ENCODE measurements around the gene NELL1.

The NELL1 gene

GRCh38 chr11:21427726-21428125, 758.3 kb downstream of the NELL1 start:
- TF ChIP-seq TAF1 (IDR thresholded peaks at IDR 0.05; ENCODE audit: low read depth, low read length) (no peak), POLR2AphosphoS5 (IDR thresholded peaks at IDR 0.05; ENCODE audit: low read depth, low read length) (no peak), PAX5 (IDR thresholded peaks at IDR 0.05; ENCODE audit: insufficient read depth, low read length, severe bottlenecking) (no peak), POLR2A (IDR thresholded peaks at IDR 0.05; ENCODE audit: low read depth, low read length) (no peak)
- DNase-seq (ENCODE audit: insufficient read length, low spot score) (no peak), FAIRE-seq (no peak)

GRCh38 chr11:21428796-21429195, 759.4 kb downstream of the NELL1 start:
- DNase-seq (ENCODE audit: insufficient read length, low spot score) (no peak), FAIRE-seq (no peak)
- TF ChIP-seq SPI1 (IDR thresholded peaks at IDR 0.05; ENCODE audit: low read depth, low read length) (no peak), TAF1 (IDR thresholded peaks at IDR 0.05; ENCODE audit: low read depth, low read length) (no peak), PAX5 (IDR thresholded peaks at IDR 0.05; ENCODE audit: insufficient read depth, low read length, severe bottlenecking) (no peak), POLR2A (IDR thresholded peaks at IDR 0.05; ENCODE audit: low read depth, low read length) (no peak), POU2F2 (IDR thresholded peaks at IDR 0.05; ENCODE audit: low read depth, low read length) (no peak), POLR2AphosphoS5 (IDR thresholded peaks at IDR 0.05; ENCODE audit: low read depth, low read length) (no peak)

- FAIRE-seq, result no peak
- no peak for DNase-seq (ENCODE audit: insufficient read length, low spot score)
- TF ChIP-seq POLR2AphosphoS5 (IDR thresholded peaks at IDR 0.05; ENCODE audit: low read depth, low read length), result no peak
- no peak for TF ChIP-seq POU2F2 (IDR thresholded peaks at IDR 0.05; ENCODE audit: low read depth, low read length)
- no peak for TF ChIP-seq SPI1 (IDR thresholded peaks at IDR 0.05; ENCODE audit: low read depth, low read length)
- no peak for TF ChIP-seq POLR2A (IDR thresholded peaks at IDR 0.05; ENCODE audit: low read depth, low read length)
- no peak for TF ChIP-seq TAF1 (IDR thresholded peaks at IDR 0.05; ENCODE audit: low read depth, low read length)
- no peak for TF ChIP-seq PAX5 (IDR thresholded peaks at IDR 0.05; ENCODE audit: insufficient read depth, low read length, severe bottlenecking)
Measured at GRCh38 chr11:21429401-21429800, 760.0 kb downstream of the NELL1 start.

- TF ChIP-seq SPI1 (IDR thresholded peaks at IDR 0.05; ENCODE audit: low read depth, low read length), result no peak
- TF ChIP-seq POLR2A (IDR thresholded peaks at IDR 0.05; ENCODE audit: low read depth, low read length), result no peak
- TF ChIP-seq POLR2AphosphoS5 (IDR thresholded peaks at IDR 0.05; ENCODE audit: low read depth, low read length), result no peak
- no peak for TF ChIP-seq POU2F2 (IDR thresholded peaks at IDR 0.05; ENCODE audit: low read depth, low read length)
- TF ChIP-seq TAF1 (IDR thresholded peaks at IDR 0.05; ENCODE audit: low read depth, low read length), result no peak
- TF ChIP-seq PAX5 (IDR thresholded peaks at IDR 0.05; ENCODE audit: insufficient read depth, low read length, severe bottlenecking), result no peak
- DNase-seq (ENCODE audit: insufficient read length, low spot score) (no peak), FAIRE-seq (no peak)
Measured at GRCh38 chr11:21430537-21430936, 761.2 kb downstream of the NELL1 start.

DNA sequence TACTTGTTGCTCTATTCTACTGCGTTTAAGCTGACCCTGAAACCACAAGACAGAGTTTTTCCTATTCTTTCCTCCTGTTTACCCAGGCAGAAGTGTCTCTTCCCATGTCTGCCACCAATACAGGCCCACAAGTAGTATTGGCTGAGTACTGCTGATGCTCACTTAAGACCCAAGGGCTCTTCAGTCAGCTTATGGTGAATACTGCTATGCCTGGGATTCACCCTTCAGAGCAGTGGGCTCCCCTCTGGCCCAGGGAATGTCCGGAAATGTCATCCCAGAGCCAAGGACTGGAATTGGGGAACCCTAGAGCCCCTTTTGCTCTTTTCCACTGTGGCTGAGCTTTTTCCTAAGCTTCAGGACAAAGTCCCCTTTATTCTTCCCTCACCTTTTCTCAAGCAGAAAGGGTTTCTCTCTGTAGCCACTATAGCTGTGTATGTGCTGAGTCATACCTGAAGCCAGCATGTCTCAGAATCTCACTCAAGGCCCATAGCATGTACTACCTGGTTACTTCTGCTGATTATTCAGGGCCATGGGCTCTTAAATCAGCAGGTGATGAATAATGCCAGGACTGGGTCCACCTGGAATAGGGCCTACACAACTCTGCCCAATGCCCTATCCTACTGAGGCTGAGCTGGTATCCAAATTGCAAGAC, 777.7 kb downstream of the NELL1 start:
- no peak for TF ChIP-seq POU2F2 (IDR thresholded peaks at IDR 0.05; ENCODE audit: low read depth, low read length)
- TF ChIP-seq SPI1 (IDR thresholded peaks at IDR 0.05; ENCODE audit: low read depth, low read length), result no peak
- no peak for TF ChIP-seq POLR2AphosphoS5 (IDR thresholded peaks at IDR 0.05; ENCODE audit: low read depth, low read length)
- TF ChIP-seq PAX5 (IDR thresholded peaks at IDR 0.05; ENCODE audit: insufficient read depth, low read length, severe bottlenecking), result no peak
- TF ChIP-seq POLR2A (IDR thresholded peaks at IDR 0.05; ENCODE audit: low read depth, low read length), result no peak
- no peak for TF ChIP-seq TAF1 (IDR thresholded peaks at IDR 0.05; ENCODE audit: low read depth, low read length)
- DNase-seq (ENCODE audit: insufficient read length, low spot score), result no peak
- FAIRE-seq, result no peak

DNA sequence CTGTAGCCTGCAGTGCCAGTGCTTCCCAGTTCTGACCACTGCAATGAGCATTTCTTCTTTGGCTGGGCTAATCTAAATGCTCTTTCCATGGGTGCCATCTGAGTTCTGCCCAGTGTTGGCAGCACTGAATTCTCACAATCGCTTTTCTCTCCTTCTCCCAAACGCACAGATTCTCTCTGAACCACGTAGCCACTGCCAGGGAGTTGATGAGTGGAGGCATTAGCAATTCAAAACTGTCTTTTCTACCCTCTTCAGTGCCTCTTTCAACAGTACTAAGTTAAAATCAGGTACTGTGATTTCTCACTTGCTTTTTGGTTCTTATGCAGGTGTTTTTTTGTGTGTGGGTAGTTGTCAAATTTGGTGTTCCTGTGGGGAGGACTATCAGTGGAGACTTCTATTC, 778.5 kb downstream of the NELL1 start:
- no peak for FAIRE-seq
- no peak for TF ChIP-seq POU2F2 (IDR thresholded peaks at IDR 0.05; ENCODE audit: low read depth, low read length)
- TF ChIP-seq POLR2AphosphoS5 (IDR thresholded peaks at IDR 0.05; ENCODE audit: low read depth, low read length), result no peak
- TF ChIP-seq POLR2A (IDR thresholded peaks at IDR 0.05; ENCODE audit: low read depth, low read length), result no peak
- TF ChIP-seq SPI1 (IDR thresholded peaks at IDR 0.05; ENCODE audit: low read depth, low read length), result no peak
- TF ChIP-seq TAF1 (IDR thresholded peaks at IDR 0.05; ENCODE audit: low read depth, low read length), result no peak
- no peak for DNase-seq (ENCODE audit: insufficient read length, low spot score)

DNA sequence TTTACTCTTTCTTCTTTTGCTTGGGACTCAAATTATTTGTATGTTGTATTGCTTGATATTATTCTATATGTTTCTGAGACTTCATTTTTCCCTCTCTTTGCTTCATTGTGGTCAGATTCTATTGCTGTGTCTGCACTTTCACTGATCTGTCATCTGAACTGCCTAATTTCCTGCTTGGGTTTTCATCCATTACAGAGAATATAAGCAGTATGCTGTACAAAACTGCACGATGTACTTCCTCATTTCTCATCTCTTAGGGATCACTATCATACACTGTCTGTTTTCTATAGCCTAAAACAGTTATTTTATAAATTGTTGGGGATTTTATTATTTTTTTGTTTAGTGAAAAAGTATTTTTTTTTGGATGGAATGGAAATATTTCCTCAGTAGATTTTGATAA, 786.8 kb downstream of the NELL1 start:
- TF ChIP-seq TAF1 (IDR thresholded peaks at IDR 0.05; ENCODE audit: low read depth, low read length), result no peak
- no peak for TF ChIP-seq PAX5 (IDR thresholded peaks at IDR 0.05; ENCODE audit: insufficient read depth, low read length, severe bottlenecking)
- TF ChIP-seq SPI1 (IDR thresholded peaks at IDR 0.05; ENCODE audit: low read depth, low read length), result no peak
- no peak for TF ChIP-seq POLR2A (IDR thresholded peaks at IDR 0.05; ENCODE audit: low read depth, low read length)
- no peak for TF ChIP-seq POU2F2 (IDR thresholded peaks at IDR 0.05; ENCODE audit: low read depth, low read length)
- no peak for DNase-seq (ENCODE audit: insufficient read length, low spot score)
- FAIRE-seq, result no peak

DNA sequence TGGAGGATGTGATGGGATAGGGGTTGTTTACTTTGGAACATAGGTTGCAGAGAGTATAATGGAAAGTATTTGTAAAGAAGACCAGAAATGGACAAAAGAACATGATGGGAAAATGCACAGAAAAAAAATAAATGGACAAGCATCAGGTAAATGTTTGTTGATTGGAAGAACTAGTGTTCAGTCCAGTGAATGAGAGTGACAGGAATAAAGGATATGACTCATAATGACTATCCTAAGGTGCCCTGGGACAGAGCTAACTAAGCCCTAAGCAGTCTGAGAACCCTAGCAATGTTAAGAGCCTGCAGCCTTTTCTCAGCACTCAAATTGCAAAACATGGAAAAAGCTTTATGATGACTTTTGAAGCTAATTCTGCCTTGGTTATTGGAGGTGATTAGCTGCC, 790.7 kb downstream of the NELL1 start:
- TF ChIP-seq POU2F2 (IDR thresholded peaks at IDR 0.05; ENCODE audit: low read depth, low read length) (no peak), PAX5 (IDR thresholded peaks at IDR 0.05; ENCODE audit: insufficient read depth, low read length, severe bottlenecking) (no peak), POLR2A (IDR thresholded peaks at IDR 0.05; ENCODE audit: low read depth, low read length) (no peak), SPI1 (IDR thresholded peaks at IDR 0.05; ENCODE audit: low read depth, low read length) (no peak), TAF1 (IDR thresholded peaks at IDR 0.05; ENCODE audit: low read depth, low read length) (no peak), POLR2AphosphoS5 (IDR thresholded peaks at IDR 0.05; ENCODE audit: low read depth, low read length) (no peak)
- DNase-seq (ENCODE audit: insufficient read length, low spot score) (no peak), FAIRE-seq (no peak)

DNA sequence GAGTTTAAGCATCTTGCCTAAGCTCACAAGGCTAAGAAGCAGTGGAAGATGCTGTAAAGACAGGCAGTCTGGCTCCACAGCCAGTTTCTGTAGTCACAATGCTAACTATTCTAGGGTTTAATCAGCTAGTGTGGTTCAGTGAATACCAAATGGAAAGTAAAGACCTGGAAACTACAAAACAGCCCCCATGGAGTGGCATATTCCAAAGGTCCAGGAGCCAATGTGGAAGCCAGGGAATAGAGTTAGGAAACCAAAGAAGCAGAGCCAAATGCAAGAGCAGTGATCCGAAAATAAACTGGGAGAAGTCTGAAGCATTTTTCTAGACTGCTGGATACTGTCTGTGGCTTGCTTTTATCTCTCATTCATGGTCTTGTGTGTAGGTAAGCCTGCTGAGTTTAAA, 792.3 kb downstream of the NELL1 start:
- FAIRE-seq (no peak), DNase-seq (ENCODE audit: insufficient read length, low spot score) (no peak)
- TF ChIP-seq PAX5 (IDR thresholded peaks at IDR 0.05; ENCODE audit: insufficient read depth, low read length, severe bottlenecking) (no peak), POLR2AphosphoS5 (IDR thresholded peaks at IDR 0.05; ENCODE audit: low read depth, low read length) (no peak), TAF1 (IDR thresholded peaks at IDR 0.05; ENCODE audit: low read depth, low read length) (no peak), POU2F2 (IDR thresholded peaks at IDR 0.05; ENCODE audit: low read depth, low read length) (no peak), POLR2A (IDR thresholded peaks at IDR 0.05; ENCODE audit: low read depth, low read length) (no peak), SPI1 (IDR thresholded peaks at IDR 0.05; ENCODE audit: low read depth, low read length) (no peak)
